Smooth muscle cell (in vitro differentiated cells): ENCODE data around the gene FAM200B. TPM values are rescaled to one million over a fixed set of nuclear protein-coding genes. Genes with fewer than 3 reads are reported as not detected.
"Not testable (repeated sequence)": the region's sequence is repeated elsewhere in the genome, so short reads cannot be mapped to it uniquely, and the experiment has no call there.

ENCODE experiments used
- DNase-seq: peaks from one replicate; lab custom pipeline; 2025; ENCODE audit not compliant: unreplicated experiment; lab: John Stamatoyannopoulos, UW
- H2AFZ ChIP-seq: fragments of 200-600 bp; sonication (generic); 2 replicates; pipeline ENCODE4 v1.6.0; 2016; ENCODE audit warnings: antibody characterized with exemption, low read depth, mild to moderate bottlenecking
- H3F3A ChIP-seq: fragments of 200-600 bp; sonication (generic); 2 replicates; pipeline ENCODE4 v1.6.0; 2017; ENCODE audit warnings: antibody characterized with exemption, low read depth
- H3K27ac ChIP-seq: fragments of 200-600 bp; sonication (generic); 2 replicates; pipeline ENCODE4 v1.5.1; 2016; ENCODE audit warnings: low read depth, mild to moderate bottlenecking
- H3K27me3 ChIP-seq: fragments of 200-600 bp; sonication (generic); 2 replicates; pipeline ENCODE4 v1.6.1; 2016; ENCODE audit warnings: low read depth, mild to moderate bottlenecking
- H3K36me3 ChIP-seq: fragments of 200-600 bp; sonication (generic); 2 replicates; pipeline ENCODE4 v1.5.1; 2016; ENCODE audit warnings: low read depth
- H3K4me1 ChIP-seq: fragments of 200-600 bp; sonication (generic); 2 replicates; pipeline ENCODE4 v1.5.1; 2016; ENCODE audit warnings: low read depth
- H3K4me2 ChIP-seq: fragments of 200-600 bp; sonication (generic); 2 replicates; pipeline ENCODE4 v1.6.0; 2016; ENCODE audit warnings: mild to moderate bottlenecking
- H3K4me3 ChIP-seq: fragments of 200-600 bp; sonication (generic); 2 replicates; pipeline ENCODE4 v1.5.1; 2016; ENCODE audit warnings: mild to moderate bottlenecking
- H3K79me2 ChIP-seq: fragments of 200-600 bp; sonication (generic); 2 replicates; pipeline ENCODE4 v1.6.0; 2016; ENCODE audit warnings: low read depth, mild to moderate bottlenecking
- H3K9ac ChIP-seq: fragments of 200-600 bp; sonication (generic); 2 replicates; pipeline ENCODE4 v1.6.0; 2016; ENCODE audit warnings: low read depth
- H3K9me3 ChIP-seq: fragments of 200-600 bp; sonication (generic); replicated peaks from 2 replicates; pipeline ENCODE4 v1.5.1; 2016; ENCODE audit warnings: low read depth
- H4K20me1 ChIP-seq: fragments of 200-600 bp; sonication (generic); 2 replicates; pipeline ENCODE4 v1.6.0; 2016; ENCODE audit warnings: low read depth
- WGBS: methylation state at CpG from one replicate; pipeline ENCODE4 v1.1.7; 2016; ENCODE audit warnings: low lambda C conversion rate; 5-methylcytosine and 5-hydroxymethylcytosine counted together
- polyA plus RNA-seq: library from polyadenylated mRNA; unstranded; fragments of >200 nt; fragmentation: Nextera tagmentation; extraction: Ambion mirVana; gene quantifications from 2 replicates; pipeline ENCODE4 v1.2.1, GENCODE V29; 2016
- total RNA-seq: library from RNA; depleted of rRNA; stranded (reverse); fragments of >200 nt; gene quantifications from 2 replicates; pipeline ENCODE4 v1.2.3, GENCODE V29; 2014
- TF ChIP-seq, protein P1 (sequence below): fragments of 200-600 bp; sonication (generic); IDR thresholded peaks from 2 replicates; pipeline ENCODE4 v1.5.1; 2017; ENCODE audit warnings: borderline replicate concordance, mild to moderate bottlenecking, antibody characterized with exemption; ENCODE audit not compliant: insufficient read depth, poor library complexity, severe bottlenecking

Gene FAM200B
- total and polyA plus RNA-seq, 2 experiments from 2014 or later: 24.1 to 49.8 TPM

GRCh38 chr4:15729910-15730533 lies 48.4 kb downstream of the FAM200B start:
- no peak for DNase-seq
- WGBS: 43% methylated on average over 3 of the region's 3 CpGs
- H2AFZ ChIP-seq: no peak overlapping the region

GRCh38 chr4:15733061-15733460 lies 51.4 kb downstream of the FAM200B start:
- WGBS: 80% methylated on average over 5 of the region's 5 CpGs
- H3K9ac ChIP-seq, H3K4me1 ChIP-seq, H3K36me3 ChIP-seq, H4K20me1 ChIP-seq, H3K27me3 ChIP-seq, H3K27ac ChIP-seq, H2AFZ ChIP-seq, DNase-seq, H3K79me2 ChIP-seq, H3K4me2 ChIP-seq, H3F3A ChIP-seq, H3K4me3 ChIP-seq, H3K9me3 ChIP-seq: not testable (repeated sequence)

More at GRCh38 chr4:15729910-15730533, 48.4 kb downstream of the FAM200B start:
- H3K27me3 ChIP-seq: no peaks in the 10 kb centered on the region
- no peaks in the 10 kb centered on the region for H3K79me2 ChIP-seq
- no peak overlapping the region for H3K27ac ChIP-seq
- no peak overlapping the region for H3K4me2 ChIP-seq
- no peaks in the 10 kb centered on the region for H3K9me3 ChIP-seq
- no peaks in the 10 kb centered on the region for H3K36me3 ChIP-seq
- no peaks in the 10 kb centered on the region for H3F3A ChIP-seq
- no peak overlapping the region for H3K4me3 ChIP-seq
- no peak overlapping the region for H3K9ac ChIP-seq
- no peaks in the 10 kb centered on the region for H4K20me1 ChIP-seq
- no peaks in the 10 kb centered on the region for H3K4me1 ChIP-seq
- TF ChIP-seq, protein P1, sequence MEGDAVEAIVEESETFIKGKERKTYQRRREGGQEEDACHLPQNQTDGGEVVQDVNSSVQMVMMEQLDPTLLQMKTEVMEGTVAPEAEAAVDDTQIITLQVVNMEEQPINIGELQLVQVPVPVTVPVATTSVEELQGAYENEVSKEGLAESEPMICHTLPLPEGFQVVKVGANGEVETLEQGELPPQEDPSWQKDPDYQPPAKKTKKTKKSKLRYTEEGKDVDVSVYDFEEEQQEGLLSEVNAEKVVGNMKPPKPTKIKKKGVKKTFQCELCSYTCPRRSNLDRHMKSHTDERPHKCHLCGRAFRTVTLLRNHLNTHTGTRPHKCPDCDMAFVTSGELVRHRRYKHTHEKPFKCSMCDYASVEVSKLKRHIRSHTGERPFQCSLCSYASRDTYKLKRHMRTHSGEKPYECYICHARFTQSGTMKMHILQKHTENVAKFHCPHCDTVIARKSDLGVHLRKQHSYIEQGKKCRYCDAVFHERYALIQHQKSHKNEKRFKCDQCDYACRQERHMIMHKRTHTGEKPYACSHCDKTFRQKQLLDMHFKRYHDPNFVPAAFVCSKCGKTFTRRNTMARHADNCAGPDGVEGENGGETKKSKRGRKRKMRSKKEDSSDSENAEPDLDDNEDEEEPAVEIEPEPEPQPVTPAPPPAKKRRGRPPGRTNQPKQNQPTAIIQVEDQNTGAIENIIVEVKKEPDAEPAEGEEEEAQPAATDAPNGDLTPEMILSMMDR: peak; percentile 81

DNA sequence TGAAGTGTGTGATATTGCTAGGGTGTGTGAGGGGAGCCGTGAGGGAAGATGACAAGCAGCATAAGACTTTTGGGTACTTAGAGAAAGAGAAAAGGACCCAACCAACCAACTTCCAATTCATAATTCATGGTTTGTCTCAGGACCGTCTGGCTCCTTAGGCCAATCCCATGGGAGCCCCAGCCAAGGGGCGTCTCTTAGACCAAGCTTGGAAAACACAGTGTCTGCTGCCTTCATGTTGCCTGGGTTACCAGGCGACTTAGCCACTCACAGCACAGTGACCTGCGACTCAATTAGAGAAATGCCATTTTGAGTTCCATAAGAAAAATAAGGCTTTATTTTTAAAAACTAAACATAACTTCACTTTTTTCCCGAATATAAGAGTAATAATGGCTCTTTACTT lies 53.9 kb downstream of the FAM200B start:
- no peak for DNase-seq
- Histone ChIP-seq H3K9ac (no peak overlapping the region), H4K20me1 (no peaks in the 10 kb centered on the region), H3K27me3 (no peaks in the 10 kb centered on the region), H2AFZ (no peak overlapping the region), H3K4me1 (no peaks in the 10 kb centered on the region), H3K4me3 (no peak overlapping the region), H3K9me3 (no peaks in the 10 kb centered on the region), H3K36me3 (no peaks in the 10 kb centered on the region), H3K79me2 (no peaks in the 10 kb centered on the region), H3F3A (no peaks in the 10 kb centered on the region), H3K4me2 (no peak overlapping the region), H3K27ac (no peak overlapping the region)
- WGBS: 86% methylated on average over 6 of the region's 6 CpGs
- TF ChIP-seq, protein P1: no peak

GRCh38 chr4:15736514-15737050 lies 55.0 kb downstream of the FAM200B start:
- 96% methylated on average over 4 of the region's 4 CpGs for WGBS
- H3K4me2 ChIP-seq: no peak overlapping the region
- H2AFZ ChIP-seq: no peak overlapping the region
- TF ChIP-seq, protein P1: no peak
- no peaks in the 10 kb centered on the region for H3K36me3 ChIP-seq
- H3K4me3 ChIP-seq: no peak overlapping the region
- no peaks in the 10 kb centered on the region for H3K79me2 ChIP-seq
- no peaks in the 10 kb centered on the region for H3F3A ChIP-seq
- no peak overlapping the region for H3K27ac ChIP-seq
- no peaks in the 10 kb centered on the region for H3K27me3 ChIP-seq
- H3K9ac ChIP-seq: no peak overlapping the region
- no peaks in the 10 kb centered on the region for H3K4me1 ChIP-seq
- H4K20me1 ChIP-seq: no peaks in the 10 kb centered on the region
- no peak for DNase-seq
- H3K9me3 ChIP-seq: no peaks in the 10 kb centered on the region
